ENCODE results near the gene SPATA46.

- no peak for TF ChIP-seq CTCF (optimal IDR thresholded peaks at IDR 0.05 in 1 of 3, IDR thresholded peaks at IDR 0.05 in 1 of 3, conservative IDR thresholded peaks at IDR 0.05 in 1 of 3; ENCODE audit: extremely low read depth in 1 of 3, insufficient read depth in 2 of 3, low read length in 3 of 3)
- TF ChIP-seq EZH2 (IDR thresholded peaks at IDR 0.05; ENCODE audit: low read length), result no peak
Measured at GRCh38 chr1:162333991-162334390, 42.7 kb downstream of the SPATA46 start.

Data from keratinocyte (primary cell).